Naive B cell (primary cell): ENCODE measurements around the gene HNRNPDL. TPM values are rescaled to one million over a fixed set of nuclear protein-coding genes. Genes with fewer than 3 reads are reported as not detected.
"Not testable (repeated sequence)": the region's sequence is repeated elsewhere in the genome, so short reads cannot be mapped to it uniquely, and the experiment has no call there.

Experiments used
- ATAC-seq, 2 donors: fragments of 150-1000 bp; cut with Tn5 transposase; 2 replicates each; pipeline ENCODE4 v1.10.0; 2021; ENCODE audit warnings: low read depth in 2 of 2, mild to moderate bottlenecking in 2 of 2, moderate library complexity in 2 of 2
- DNase-seq: peaks from one replicate; pipeline ENCODE4 v3.0.0; 2022
- H3K27ac Mint-ChIP-seq, 6 donors: one replicate each; pipeline ENCODE4 v1.8.0; 2020 to 2022; ENCODE audit warnings: mild to moderate bottlenecking in 6 of 6, mixed read lengths in 6 of 6, moderate library complexity in 5 of 6, inconsistent platforms in 2 of 6
- H3K27me3 Mint-ChIP-seq, 3 donors: one replicate each; pipeline ENCODE4 v1.8.0; 2021 to 2022; ENCODE audit warnings: mixed read lengths in 3 of 3, mild to moderate bottlenecking in 1 of 3
- H3K36me3 Mint-ChIP-seq, 2 donors: one replicate each; pipeline ENCODE4 v1.8.0; 2020 to 2022; ENCODE audit warnings: mixed read lengths in 2 of 2, inconsistent platforms in 1 of 2, mild to moderate bottlenecking in 1 of 2
- H3K4me1 Mint-ChIP-seq, 3 donors: one replicate each; pipeline ENCODE4 v1.8.0; 2020 to 2022; ENCODE audit warnings: mixed read lengths in 3 of 3, inconsistent platforms in 1 of 3, mild to moderate bottlenecking in 1 of 3, moderate library complexity in 1 of 3
- H3K4me3 Mint-ChIP-seq, 8 donors: one replicate each; pipeline ENCODE4 v1.8.0; 2020 to 2022; ENCODE audit warnings: mild to moderate bottlenecking in 8 of 8, mixed read lengths in 8 of 8, moderate library complexity in 8 of 8, inconsistent platforms in 2 of 8
- H3K9me3 Mint-ChIP-seq, 7 donors: one replicate each; pipeline ENCODE4 v1.8.0; 2020 to 2022; ENCODE audit warnings: mixed read lengths in 7 of 7, mild to moderate bottlenecking in 5 of 7, inconsistent platforms in 2 of 7, moderate library complexity in 1 of 7
- polyA plus RNA-seq, 6 donors: library from polyadenylated mRNA; unstranded; fragments of 300-500 nt; fragmentation: Illumina TruSeq; gene quantifications; one replicate each; pipeline ENCODE4 v1.2.3, GENCODE V29; 2021; ENCODE audit warnings: low read depth in 6 of 6

HNRNPDL gene
- polyA plus RNA-seq, 6 donors from 2014 or later: 288 to 428 (median 371) TPM

GRCh38 chr4:82398263-82398662 lies 32.0 kb downstream of the HNRNPDL start:
- H3K4me3 Mint-ChIP-seq: peak overlapping the region in 1 of 8 donors; percentile 29
- H3K9me3 Mint-ChIP-seq: no peaks in the 10 kb centered on the region
- H3K36me3 Mint-ChIP-seq: no peaks in the 10 kb centered on the region
- peaks cover 0 to 11% (median 6%) of the 10 kb centered on the region in 3 donors for H3K4me1 Mint-ChIP-seq
- H3K27ac Mint-ChIP-seq: no peak overlapping the region
- ATAC-seq (peak in 1 of 2 donors; percentile 72), DNase-seq (no peak)
- peaks cover 0 to 8% (median 0%) of the 10 kb centered on the region in 3 donors for H3K27me3 Mint-ChIP-seq

- peaks cover 0 to 8% (median 0%) of the 10 kb centered on the region in 3 donors for H3K27me3 Mint-ChIP-seq
- DNase-seq (no peak), ATAC-seq (no peak)
- no peaks in the 10 kb centered on the region for H3K36me3 Mint-ChIP-seq
- peaks cover 0 to 11% (median 6%) of the 10 kb centered on the region in 3 donors for H3K4me1 Mint-ChIP-seq
- H3K4me3 Mint-ChIP-seq: no peak overlapping the region
- no peaks in the 10 kb centered on the region for H3K9me3 Mint-ChIP-seq
- H3K27ac Mint-ChIP-seq: no peak overlapping the region
Measured at GRCh38 chr4:82397527-82397926, 32.7 kb downstream of the HNRNPDL start.

DNA sequence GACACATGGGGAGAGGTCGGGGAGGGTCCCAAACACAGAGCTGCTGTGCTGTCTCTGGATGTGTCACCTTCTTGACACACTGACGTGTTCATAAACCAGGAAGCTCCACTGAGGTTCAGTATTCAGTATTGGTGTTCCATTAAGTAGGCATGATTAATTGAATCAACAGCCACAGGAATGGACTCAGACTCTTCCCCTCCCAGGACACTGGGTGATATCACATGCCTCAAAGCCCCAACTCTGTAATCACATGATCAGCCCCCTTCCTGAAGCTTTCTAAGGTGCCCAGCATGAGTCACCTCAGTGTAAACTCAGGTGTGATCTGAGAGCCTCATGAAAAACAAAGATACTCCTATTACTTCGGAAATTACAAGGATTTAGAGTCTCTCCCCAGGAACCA lies 35.4 kb downstream of the HNRNPDL start:
- H3K9me3 Mint-ChIP-seq: no peaks in the 10 kb centered on the region
- H3K27ac Mint-ChIP-seq: no peak overlapping the region
- no peak overlapping the region for H3K4me3 Mint-ChIP-seq
- ATAC-seq (no peak), DNase-seq (no peak)
- no peaks in the 10 kb centered on the region for H3K27me3 Mint-ChIP-seq
- peaks cover 0 to 11% (median 6%) of the 10 kb centered on the region in 3 donors for H3K4me1 Mint-ChIP-seq
- no peaks in the 10 kb centered on the region for H3K36me3 Mint-ChIP-seq

DNA sequence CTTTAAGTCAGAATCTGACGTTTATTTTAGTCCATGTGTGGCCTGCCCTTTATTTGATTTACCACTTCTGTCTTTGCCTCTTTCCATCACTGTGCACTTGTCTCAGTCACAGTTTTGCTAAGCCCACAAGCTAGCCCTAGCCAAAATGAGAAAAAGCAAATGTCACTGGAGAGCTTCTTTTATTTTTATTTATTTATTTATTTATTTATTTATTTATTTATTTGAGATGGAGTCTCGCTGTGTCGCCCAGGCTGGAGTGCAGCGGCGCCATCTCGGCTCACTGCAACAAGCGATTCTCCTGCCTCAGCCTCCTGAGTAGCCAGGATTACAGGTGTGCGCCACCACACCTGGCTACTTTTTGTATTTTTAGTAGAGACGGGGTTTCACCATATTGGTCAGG lies 40.2 kb downstream of the HNRNPDL start:
- not testable (repeated sequence) for H3K27ac Mint-ChIP-seq, H3K4me3 Mint-ChIP-seq, H3K9me3 Mint-ChIP-seq, H3K36me3 Mint-ChIP-seq, ATAC-seq, H3K4me1 Mint-ChIP-seq, DNase-seq, H3K27me3 Mint-ChIP-seq

DNA sequence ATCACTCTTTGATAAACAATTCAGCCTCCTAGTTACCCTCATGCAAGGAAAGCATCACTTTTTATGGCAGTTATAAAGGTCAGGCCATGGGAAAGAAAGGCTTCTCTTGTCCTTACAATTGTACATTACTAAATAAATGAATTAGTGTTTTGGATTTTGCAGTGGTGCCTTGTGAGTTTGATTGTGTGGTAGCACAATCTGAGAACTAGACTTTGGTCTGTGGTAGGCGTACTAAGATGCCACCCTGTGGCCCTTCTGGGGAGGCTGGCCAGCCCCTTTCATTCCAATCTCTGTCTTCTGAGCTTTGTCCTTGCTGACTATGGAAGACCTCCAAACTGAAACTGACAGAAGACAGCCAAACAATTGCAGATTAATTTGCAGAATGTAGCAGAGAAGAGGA lies 41.9 kb downstream of the HNRNPDL start:
- Mint-ChIP-seq H3K27me3 (no peaks in the 10 kb centered on the region), H3K4me3 (no peak overlapping the region), H3K4me1 (peaks cover 0 to 5% (median 5%) of the 10 kb centered on the region in 3 donors), H3K36me3 (peaks cover 0 to 14% of the 10 kb centered on the region in 2 donors), H3K27ac (no peak overlapping the region), H3K9me3 (peaks cover 0 to 10% (median 4%) of the 10 kb centered on the region in 7 donors)
- DNase-seq (no peak), ATAC-seq (no peak)

- ATAC-seq, H3K27me3 Mint-ChIP-seq, DNase-seq, H3K27ac Mint-ChIP-seq, H3K4me3 Mint-ChIP-seq: not testable (repeated sequence)
- H3K9me3 Mint-ChIP-seq: peaks cover 0 to 10% (median 4%) of the 10 kb centered on the region in 7 donors
- peaks cover 8 to 22% (median 12%) of the 10 kb centered on the region in 3 donors for H3K4me1 Mint-ChIP-seq
- H3K36me3 Mint-ChIP-seq: peaks cover 0 to 14% of the 10 kb centered on the region in 2 donors
Measured at GRCh38 chr4:82386312-82386711, 44.0 kb downstream of the HNRNPDL start.

DNA sequence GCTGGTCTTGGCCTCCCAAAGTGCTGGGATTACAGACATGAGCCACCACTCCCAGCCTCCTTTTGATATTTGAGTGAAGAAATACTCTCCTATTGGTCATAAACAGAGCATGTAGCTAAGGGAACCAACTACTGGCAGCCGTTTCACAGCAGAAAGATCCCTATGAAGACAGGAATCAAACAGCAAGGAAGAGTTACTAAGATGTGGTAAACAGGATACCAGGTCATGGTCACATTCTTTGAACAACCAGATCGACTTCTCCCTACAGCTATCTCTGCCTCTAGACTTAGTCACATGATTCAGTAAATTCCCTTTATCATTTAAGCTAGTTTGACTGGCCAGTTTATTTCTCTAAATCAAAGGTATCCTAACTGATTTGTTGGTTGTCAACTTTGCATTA lies 47.5 kb downstream of the HNRNPDL start:
- peaks cover 0 to 10% (median 6%) of the 10 kb centered on the region in 7 donors for H3K9me3 Mint-ChIP-seq
- no peaks in the 10 kb centered on the region for H3K27me3 Mint-ChIP-seq
- peaks cover 0 to 14% of the 10 kb centered on the region in 2 donors for H3K36me3 Mint-ChIP-seq
- peak overlapping the region; percentile 35 to 78 (median 50) for H3K4me3 Mint-ChIP-seq
- H3K4me1 Mint-ChIP-seq: peaks cover 10 to 32% (median 13%) of the 10 kb centered on the region in 3 donors
- peak overlapping the region; percentile 84 to 93 (median 90) for H3K27ac Mint-ChIP-seq
- DNase-seq (peak; percentile 40), ATAC-seq (peak; percentile 95 to 96)

DNA sequence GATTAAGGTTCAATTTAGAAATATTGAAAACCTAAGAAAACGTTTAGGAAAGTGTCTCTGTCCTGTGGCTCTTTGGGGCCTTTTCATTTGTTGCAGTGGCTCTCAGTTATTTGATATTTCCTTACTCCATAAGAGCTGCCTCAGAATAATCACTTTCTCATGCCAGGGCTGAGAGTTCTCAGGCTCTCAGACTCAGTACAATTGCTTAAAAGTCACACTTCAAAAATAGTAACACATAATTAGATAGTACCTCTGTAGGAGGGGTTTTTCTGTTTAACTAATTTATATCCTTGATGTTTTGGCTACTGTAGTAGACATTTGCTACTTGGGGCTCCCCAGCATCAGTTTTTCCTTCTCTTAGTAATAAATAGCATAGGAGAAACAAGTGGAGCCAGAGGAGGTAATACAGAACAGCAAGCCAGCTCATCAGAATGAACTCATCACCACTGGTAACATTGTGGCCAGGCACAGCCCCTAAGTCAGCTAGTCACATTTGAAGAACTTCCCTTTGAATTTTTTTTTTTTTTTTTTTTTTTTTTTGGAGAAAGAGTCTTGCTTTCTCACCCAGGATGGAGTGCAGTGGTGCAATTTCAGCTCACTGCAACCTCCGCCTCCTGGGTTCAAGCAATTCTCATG lies 48.5 kb downstream of the HNRNPDL start:
- peaks cover 0 to 14% of the 10 kb centered on the region in 2 donors for H3K36me3 Mint-ChIP-seq
- no peak for DNase-seq
- H3K9me3 Mint-ChIP-seq: peaks cover 0 to 10% (median 6%) of the 10 kb centered on the region in 7 donors
- H3K4me1 Mint-ChIP-seq: peaks cover 15 to 39% (median 16%) of the 10 kb centered on the region in 3 donors
- peak overlapping the region in 2 of 6 donors; percentile 54 to 59 for H3K27ac Mint-ChIP-seq
- no peak for ATAC-seq
- no peaks in the 10 kb centered on the region for H3K27me3 Mint-ChIP-seq
- H3K4me3 Mint-ChIP-seq: peak overlapping the region in 2 of 8 donors; percentile 39 to 77

DNA sequence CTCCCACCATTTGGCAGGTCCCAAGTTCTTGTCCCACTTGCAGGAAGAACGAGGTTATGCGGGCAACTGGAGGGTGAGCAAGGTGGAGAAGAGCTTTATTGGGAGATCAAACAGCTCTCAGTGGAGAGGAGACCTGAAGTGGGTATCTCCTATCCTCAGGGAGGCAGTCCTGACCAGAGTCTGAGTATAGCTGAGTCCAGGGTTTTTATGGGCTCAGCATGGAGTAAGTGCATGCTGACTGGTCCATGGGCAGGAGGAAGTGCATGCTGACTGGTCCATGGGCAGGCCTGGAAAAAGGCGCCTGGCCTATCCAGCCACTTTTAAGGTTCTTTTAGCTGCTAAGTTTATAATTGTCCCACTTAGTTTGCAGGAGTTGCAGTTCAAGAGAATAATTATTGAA lies 49.0 kb downstream of the HNRNPDL start:
- ATAC-seq: no peak
- H3K27me3 Mint-ChIP-seq: no peaks in the 10 kb centered on the region
- H3K27ac Mint-ChIP-seq: peak overlapping the region in 1 of 6 donors; percentile 83
- H3K36me3 Mint-ChIP-seq: peaks cover 4 to 14% of the 10 kb centered on the region in 2 donors
- H3K4me1 Mint-ChIP-seq: peaks cover 20 to 42% (median 21%) of the 10 kb centered on the region in 3 donors
- peaks cover 0 to 10% (median 6%) of the 10 kb centered on the region in 7 donors for H3K9me3 Mint-ChIP-seq
- DNase-seq: no peak
- peak overlapping the region in 1 of 8 donors; percentile 15 for H3K4me3 Mint-ChIP-seq

DNA sequence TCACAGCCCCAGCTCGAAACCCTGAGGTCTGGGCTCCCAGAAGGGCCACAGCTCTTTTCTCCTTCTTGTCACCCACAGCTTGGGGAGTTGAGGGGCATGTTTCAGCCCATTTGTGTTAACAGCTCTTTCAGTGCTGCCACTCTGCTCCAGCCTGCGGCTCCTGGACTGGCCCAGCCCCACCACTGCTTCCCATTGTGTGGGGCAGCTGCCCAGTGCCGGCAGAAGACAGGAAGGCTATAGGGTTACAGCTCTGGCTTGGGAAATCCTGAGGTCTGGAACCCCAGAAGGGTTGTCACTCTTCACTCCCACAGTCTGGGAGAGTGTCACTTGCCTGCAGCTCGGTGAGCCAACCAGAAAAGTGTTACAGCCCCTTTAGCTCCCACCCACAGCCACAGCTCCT lies 49.4 kb downstream of the HNRNPDL start:
- H3K36me3 Mint-ChIP-seq: peaks cover 5 to 10% of the 10 kb centered on the region in 2 donors
- no peaks in the 10 kb centered on the region for H3K27me3 Mint-ChIP-seq
- DNase-seq: no peak
- H3K27ac Mint-ChIP-seq: no peak overlapping the region
- no peak for ATAC-seq
- H3K4me3 Mint-ChIP-seq: no peak overlapping the region
- H3K9me3 Mint-ChIP-seq: peaks cover 0 to 9% (median 5%) of the 10 kb centered on the region in 7 donors
- H3K4me1 Mint-ChIP-seq: peaks cover 23 to 47% (median 25%) of the 10 kb centered on the region in 3 donors

DNA sequence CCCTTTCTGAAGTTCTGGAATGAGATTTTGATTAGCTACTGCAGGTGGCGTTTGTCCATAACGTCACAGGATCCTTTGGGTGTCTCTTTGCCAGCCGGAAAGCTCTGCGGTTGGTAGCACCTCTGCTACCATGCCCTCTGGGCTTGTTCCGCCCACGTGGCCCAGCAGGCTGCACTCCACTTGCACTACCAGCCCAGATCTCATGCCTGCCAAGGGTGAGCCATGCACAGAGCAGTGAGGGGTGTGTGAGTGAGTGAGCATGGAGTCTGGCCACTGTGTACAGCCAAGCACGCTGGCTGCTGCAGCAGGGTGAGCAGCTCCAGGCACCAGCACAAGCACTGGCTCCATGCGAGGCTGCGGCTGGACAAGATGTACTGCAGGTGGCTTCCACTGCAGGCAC lies 49.9 kb downstream of the HNRNPDL start:
- H3K27me3 Mint-ChIP-seq: no peaks in the 10 kb centered on the region
- H3K4me3 Mint-ChIP-seq: no peak overlapping the region
- DNase-seq: no peak
- H3K9me3 Mint-ChIP-seq: peaks cover 0 to 5% (median under 1%) of the 10 kb centered on the region in 7 donors
- peak overlapping the region in 2 of 6 donors; percentile 37 to 58 for H3K27ac Mint-ChIP-seq
- H3K4me1 Mint-ChIP-seq: peaks cover 23 to 51% (median 28%) of the 10 kb centered on the region in 3 donors
- H3K36me3 Mint-ChIP-seq: peaks cover 5% of the 10 kb centered on the region in 2 donors
- ATAC-seq: no peak

DNA sequence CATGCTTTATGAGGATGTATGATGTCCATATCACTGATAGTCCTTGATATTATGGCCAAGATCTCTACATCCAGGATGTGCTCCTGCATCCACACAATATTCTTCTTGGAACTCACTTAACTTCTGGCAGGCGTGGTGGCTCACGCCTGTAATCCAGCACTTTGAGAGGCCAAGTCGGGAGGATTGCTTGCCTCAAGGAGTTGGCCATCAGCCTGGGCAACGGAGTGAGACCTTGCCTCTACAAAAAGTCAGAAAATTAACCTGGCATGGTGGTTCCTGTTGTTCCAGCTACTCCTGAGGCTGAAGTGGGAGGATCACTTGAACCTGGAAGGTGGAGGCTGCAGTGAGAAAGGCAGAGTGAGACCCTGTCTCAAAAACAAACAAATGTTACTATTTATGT lies 54.2 kb downstream of the HNRNPDL start:
- DNase-seq (no peak), ATAC-seq (no peak)
- Mint-ChIP-seq H3K27me3 (no peaks in the 10 kb centered on the region), H3K27ac (peak overlapping the region in 3 of 6 donors; percentile 21 to 47 (median 32)), H3K36me3 (peaks cover 17 to 21% of the 10 kb centered on the region in 2 donors), H3K4me3 (peak overlapping the region in 6 of 8 donors; percentile 51 to 99 (median 96)), H3K4me1 (peaks cover 32 to 45% (median 44%) of the 10 kb centered on the region in 3 donors), H3K9me3 (no peaks in the 10 kb centered on the region)

GRCh38 chr4:82373816-82374625 lies 56.2 kb downstream of the HNRNPDL start, which contains the start of gene HNRNPD:
Gene HNRNPD, minus strand, starts transcription at chr4:82373991. Its CDS starts 313 bp downstream, at chr4:82373678.
- H3K4me3 Mint-ChIP-seq: peak within 1 kb of the TSS; percentile 90 to 100 (median 98)
- DNase-seq (peak; percentile 93), ATAC-seq (peak; percentile 85 to 88)
- no peaks in the 10 kb centered on the region for H3K9me3 Mint-ChIP-seq
- H3K27ac Mint-ChIP-seq: peak within 1 kb of the TSS; percentile 98 to 100 (median 99)
- no peaks in the 10 kb centered on the region for H3K27me3 Mint-ChIP-seq
- peaks cover 41 to 63% (median 62%) of the 10 kb centered on the region in 3 donors for H3K4me1 Mint-ChIP-seq
- H3K36me3 Mint-ChIP-seq: peaks cover 24 to 26% of the 10 kb centered on the region in 2 donors
